Measurements from ENCODE around the gene SHC2. TPM values are rescaled to one million over a fixed set of nuclear protein-coding genes. Genes with fewer than 3 reads are reported as not detected.

The SHC2 gene
- polyA plus RNA-seq, 1 of the 3 experiments (the other 2 are of a cell fraction) = 0.64 TPM

GRCh38 chr19:475360-475759, 14.5 kb upstream of the SHC2 start (continued):
- TF ChIP-seq PBX3 (IDR thresholded peaks at IDR 0.05) (no peak), ZBTB33 (IDR thresholded peaks at IDR 0.05; ENCODE audit: borderline replicate concordance, low read depth) (no peak), POLR2AphosphoS5 (IDR thresholded peaks at IDR 0.05; ENCODE audit: low read depth, low read length) (no peak)

GRCh38 chr19:474126-475078, 13.6 kb upstream of the SHC2 start:
- 67% methylated on average over 27 of the region's 57 CpGs for WGBS (ENCODE audit: low lambda C conversion rate)
- CTCF ChIA-PET = no interaction called here
- H3K4me2 ChIP-seq = no peak overlapping the region

More at GRCh38 chr19:474126-475078, 13.6 kb upstream of the SHC2 start:
- Histone ChIP-seq H3K27me3 (ENCODE audit: insufficient read depth) (no peaks in the 10 kb centered on the region), H3K27ac (ENCODE audit: low read depth in 2 of 2, low read length in 1 of 2) (no peak overlapping the region), H3F3A (replicated peaks; ENCODE audit: insufficient read depth) (no peaks in the 10 kb centered on the region), H3K9me2 (no peaks in the 10 kb centered on the region), H4K20me1 (ENCODE audit: insufficient read depth) (no peaks in the 10 kb centered on the region), H3K9ac (no peak overlapping the region), H3K79me2 (ENCODE audit: insufficient read depth) (no peaks in the 10 kb centered on the region), H3K4me1 (ENCODE audit: control insufficient read depth in 1 of 2, insufficient read depth in 2 of 2, low read depth in 1 of 2, low read length in 1 of 2) (no peaks in the 10 kb centered on the region; a peak in 1 of 4 replicates), H3K36me3 (replicated peaks in 1 of 2; ENCODE audit: control insufficient read depth in 1 of 2, insufficient read depth in 2 of 2, low read length in 1 of 2) (no peaks in the 10 kb centered on the region), H2AFZ (ENCODE audit: low read depth) (no peak overlapping the region), H3K4me3 (ENCODE audit: low read depth in 2 of 2, low read length in 1 of 2) (no peak overlapping the region), H3K9me3 (no peaks in the 10 kb centered on the region)
- no peak for DNase-seq
- POLR2A ChIA-PET = no interaction called here
- no peak for TF ChIP-seq YY1 (IDR thresholded peaks at IDR 0.05; ENCODE audit: low read depth)
- TF ChIP-seq FOSL2 (IDR thresholded peaks at IDR 0.05; ENCODE audit: borderline replicate concordance, low read depth) = no peak
- TF ChIP-seq EZH2phosphoT487 (IDR thresholded peaks at IDR 0.05; ENCODE audit: borderline replicate concordance, low read depth) = no peak
- TF ChIP-seq SMC3 (IDR thresholded peaks at IDR 0.05; ENCODE audit: low read depth, low read length) = no peak
- TF ChIP-seq EP300 (IDR thresholded peaks at IDR 0.05; ENCODE audit: borderline replicate concordance in 1 of 2, low read depth in 1 of 2, low read length in 1 of 2) = no peak
- TF ChIP-seq TAF1 (IDR thresholded peaks at IDR 0.05; ENCODE audit: borderline replicate concordance, low read depth, low read length) = no peak
- no peak for TF ChIP-seq MXI1 (IDR thresholded peaks at IDR 0.05; ENCODE audit: low read depth, low read length)
- TF ChIP-seq ELF1 (IDR thresholded peaks at IDR 0.05) = no peak
- TF ChIP-seq MEF2A (IDR thresholded peaks at IDR 0.05; ENCODE audit: borderline replicate concordance, low read depth) = no peak
- no peak for TF ChIP-seq FOXM1 (IDR thresholded peaks at IDR 0.05; ENCODE audit: low read depth)
- no peak for TF ChIP-seq MAX (IDR thresholded peaks at IDR 0.05; ENCODE audit: low read depth)
- no peak for TF ChIP-seq PBX3 (IDR thresholded peaks at IDR 0.05)
